HG03520 (cell line): ENCODE data around the gene KMT2A.
"Not testable (repeated sequence)": the region's sequence is repeated elsewhere in the genome, so short reads cannot be mapped to it uniquely, and the experiment has no call there.

Source experiments
- ATAC-seq: cut with Tn5 transposase; IDR thresholded peaks from one replicate; pipeline ENCODE4 v1.9.1; 2021; ENCODE audit warnings: mild to moderate bottlenecking, moderate library complexity; ENCODE audit not compliant: unreplicated experiment

KMT2A gene

DNA sequence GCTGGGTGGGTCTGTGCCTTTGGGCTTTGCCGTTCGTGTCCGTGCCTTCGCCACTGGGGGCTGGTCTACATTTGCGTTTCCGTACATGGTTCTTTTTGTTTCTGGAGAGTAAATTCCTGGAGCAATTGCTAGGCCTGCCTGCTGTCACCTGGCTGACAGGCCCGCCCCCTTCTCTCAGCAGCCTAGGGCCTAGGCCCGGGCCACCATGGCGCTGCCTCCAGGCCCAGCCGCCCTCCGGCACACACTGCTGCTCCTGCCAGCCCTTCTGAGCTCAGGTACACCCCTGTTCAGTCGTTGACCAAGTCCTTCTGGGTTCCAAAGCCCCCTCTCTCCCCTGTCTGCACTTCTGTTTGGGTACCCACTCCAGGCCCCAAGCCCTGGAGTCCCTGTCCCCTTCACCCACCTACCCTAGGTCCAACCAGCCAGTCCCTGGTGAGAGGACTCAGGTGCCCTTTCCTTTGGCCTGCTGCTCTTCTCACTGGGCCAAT is 95.3 kb downstream of the KMT2A start:
- ATAC-seq: no peak

DNA sequence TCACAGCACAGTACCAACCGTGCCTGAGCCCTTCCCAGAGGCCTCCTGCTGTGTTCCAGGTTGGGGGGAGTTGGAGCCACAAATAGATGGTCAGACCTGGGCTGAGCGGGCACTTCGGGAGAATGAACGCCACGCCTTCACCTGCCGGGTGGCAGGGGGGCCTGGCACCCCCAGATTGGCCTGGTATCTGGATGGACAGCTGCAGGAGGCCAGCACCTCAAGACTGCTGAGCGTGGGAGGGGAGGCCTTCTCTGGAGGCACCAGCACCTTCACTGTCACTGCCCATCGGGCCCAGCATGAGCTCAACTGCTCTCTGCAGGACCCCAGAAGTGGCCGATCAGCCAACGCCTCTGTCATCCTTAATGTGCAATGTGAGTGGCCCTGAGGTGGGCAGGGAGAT is 95.8 kb downstream of the KMT2A start:
- no peak for ATAC-seq

DNA sequence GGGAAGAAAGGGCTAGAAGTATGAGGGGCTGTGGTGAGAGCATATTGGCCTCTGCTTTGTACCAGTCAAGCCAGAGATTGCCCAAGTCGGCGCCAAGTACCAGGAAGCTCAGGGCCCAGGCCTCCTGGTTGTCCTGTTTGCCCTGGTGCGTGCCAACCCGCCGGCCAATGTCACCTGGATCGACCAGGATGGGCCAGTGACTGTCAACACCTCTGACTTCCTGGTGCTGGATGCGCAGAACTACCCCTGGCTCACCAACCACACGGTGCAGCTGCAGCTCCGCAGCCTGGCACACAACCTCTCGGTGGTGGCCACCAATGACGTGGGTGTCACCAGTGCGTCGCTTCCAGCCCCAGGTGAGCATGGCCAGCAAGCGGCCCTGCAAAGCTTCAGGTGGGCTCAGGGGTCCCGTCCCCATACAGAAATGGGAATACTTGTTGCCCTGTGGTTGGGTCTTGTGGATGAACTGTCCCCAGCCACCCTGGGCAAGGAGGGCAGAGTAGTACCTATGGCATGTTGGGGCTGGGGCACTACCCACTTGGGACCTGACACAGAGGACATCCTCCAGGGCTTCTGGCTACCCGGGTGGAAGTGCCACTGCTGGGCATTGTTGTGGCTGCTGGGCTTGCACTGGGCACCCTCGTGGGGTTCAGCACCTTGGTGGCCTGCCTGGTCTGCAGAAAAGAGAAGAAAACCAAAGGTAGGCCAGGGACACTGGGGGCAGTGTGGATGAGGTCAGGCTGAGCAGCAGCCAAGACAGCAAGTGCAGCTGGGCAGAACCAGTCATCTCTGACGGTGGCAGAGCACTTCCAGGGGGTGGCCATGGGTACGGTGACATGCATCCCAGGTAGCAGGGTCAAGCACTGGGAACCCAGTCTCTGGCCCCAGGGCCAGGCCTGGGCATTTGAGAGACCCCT is 96.8 kb downstream of the KMT2A start:
- no peak for ATAC-seq

DNA sequence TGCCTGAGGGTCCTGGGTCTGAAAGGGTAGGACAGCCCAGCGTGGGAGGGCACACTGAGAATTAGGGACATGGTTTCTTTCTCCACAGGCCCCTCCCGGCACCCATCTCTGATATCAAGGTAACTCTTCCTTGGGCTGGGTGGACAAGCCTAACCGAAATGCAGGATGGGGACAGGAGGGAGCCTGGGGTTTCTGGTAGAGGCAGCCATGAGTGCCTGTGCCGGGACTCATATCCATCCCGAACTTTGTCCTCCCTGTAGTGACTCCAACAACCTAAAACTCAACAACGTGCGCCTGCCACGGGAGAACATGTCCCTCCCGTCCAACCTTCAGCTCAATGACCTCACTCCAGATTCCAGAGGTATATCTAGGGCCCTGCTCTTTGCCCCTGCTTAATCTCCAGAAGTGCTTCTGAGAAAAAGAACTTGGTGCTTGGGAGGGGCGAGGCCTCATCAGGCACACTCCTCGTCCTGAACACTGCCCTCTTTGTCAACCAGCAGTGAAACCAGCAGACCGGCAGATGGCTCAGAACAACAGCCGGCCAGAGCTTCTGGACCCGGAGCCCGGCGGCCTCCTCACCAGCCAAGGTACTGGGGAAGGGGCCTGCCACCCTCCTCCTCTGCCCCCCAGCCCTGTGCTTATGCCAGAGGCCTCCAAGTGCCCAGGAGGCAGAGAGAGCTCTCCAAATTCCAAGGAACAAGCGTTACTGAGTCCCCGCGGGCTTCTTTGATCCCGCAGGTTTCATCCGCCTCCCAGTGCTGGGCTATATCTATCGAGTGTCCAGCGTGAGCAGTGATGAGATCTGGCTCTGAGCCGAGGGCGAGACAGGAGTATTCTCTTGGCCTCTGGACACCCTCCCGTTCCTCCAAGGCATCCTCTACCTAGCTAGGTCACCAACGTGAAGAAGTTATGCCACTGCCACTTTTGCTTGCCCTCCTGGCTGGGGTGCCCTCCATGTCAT is 97.8 kb downstream of the KMT2A start:
- ATAC-seq: no peak

DNA sequence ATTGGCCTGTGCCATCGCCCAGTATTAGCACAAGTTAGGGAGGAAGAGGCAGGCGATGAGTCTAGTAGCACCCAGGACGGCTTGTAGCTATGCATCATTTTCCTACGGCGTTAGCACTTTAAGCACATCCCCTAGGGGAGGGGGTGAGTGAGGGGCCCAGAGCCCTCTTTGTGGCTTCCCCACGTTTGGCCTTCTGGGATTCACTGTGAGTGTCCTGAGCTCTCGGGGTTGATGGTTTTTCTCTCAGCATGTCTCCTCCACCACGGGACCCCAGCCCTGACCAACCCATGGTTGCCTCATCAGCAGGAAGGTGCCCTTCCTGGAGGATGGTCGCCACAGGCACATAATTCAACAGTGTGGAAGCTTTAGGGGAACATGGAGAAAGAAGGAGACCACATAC is 99.0 kb downstream of the KMT2A start:
- no peak for ATAC-seq

DNA sequence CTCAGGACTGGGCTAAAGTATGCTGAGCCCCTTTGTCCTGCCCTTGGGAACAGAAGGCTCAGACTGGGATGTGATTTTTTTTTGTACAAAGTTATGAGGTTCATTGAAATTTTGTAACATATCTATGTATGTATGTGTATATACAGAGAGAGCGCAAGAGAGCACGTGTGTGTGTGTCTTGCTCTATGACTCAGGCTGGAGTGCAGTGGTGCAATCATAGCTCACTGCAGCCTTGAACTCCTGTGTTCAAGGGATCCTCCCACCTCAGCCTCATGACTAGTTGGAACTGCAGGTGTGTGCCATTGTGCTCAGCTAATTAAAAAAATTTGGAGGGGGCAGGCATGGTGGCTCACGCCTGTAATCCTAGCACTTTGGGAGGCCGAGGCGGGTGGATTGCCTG is 100.4 kb downstream of the KMT2A start:
- no peak for ATAC-seq

DNA sequence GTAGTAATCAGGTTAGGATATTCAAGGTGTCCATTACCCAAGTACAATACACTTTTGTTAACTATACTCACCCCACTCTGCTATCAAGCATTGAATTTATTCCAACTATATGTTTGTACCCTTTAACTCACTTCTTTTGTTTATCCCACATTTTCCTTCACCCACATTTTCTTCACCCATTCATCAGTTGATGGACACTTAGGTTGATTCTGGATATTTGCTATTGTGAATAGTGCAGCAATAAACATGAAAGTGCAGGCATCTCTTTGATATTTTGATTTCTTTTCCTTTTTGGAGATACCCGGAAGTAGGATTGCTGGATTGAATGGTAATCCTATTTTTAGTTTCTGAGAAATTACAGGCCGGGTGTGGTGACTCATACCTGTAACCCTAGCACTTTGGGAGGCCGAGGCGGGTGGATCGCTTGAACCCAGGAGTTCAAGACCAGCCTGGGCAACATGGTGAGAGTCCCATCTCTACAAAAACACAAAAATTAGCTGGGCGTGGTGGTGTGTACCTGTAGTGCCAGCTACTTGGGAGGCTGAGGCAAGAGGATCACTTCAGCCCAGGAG is 101.2 kb downstream of the KMT2A start:
- ATAC-seq: no peak

DNA sequence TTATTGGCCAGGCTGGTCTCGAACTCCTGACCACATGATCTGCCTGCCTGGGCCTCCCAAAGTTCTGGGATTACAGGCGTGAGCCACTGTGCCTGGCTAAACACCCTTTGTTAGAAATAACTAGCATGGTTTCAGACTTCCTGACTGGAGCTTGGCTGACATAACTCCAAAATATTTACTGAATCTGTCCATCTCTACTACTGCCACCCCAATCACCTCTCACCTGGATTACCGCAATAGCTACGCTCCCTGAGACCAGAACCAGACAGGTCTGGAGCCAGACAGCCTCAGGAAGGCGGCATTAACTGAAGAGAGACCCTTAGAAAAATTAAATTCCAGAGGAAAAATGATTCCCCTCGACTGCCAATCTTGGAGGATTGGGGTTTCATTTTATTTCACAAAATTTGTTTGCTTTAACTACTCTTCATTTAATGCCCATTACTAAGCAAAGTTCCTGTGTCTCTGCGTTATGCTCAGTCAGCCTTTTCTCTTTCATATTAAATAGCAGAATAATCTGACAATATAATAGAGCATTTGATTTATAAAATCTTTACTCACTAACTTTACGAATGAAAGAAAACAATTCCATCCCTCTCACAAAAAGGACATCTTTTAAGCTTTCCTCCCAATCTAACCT is 107.8 kb downstream of the KMT2A start:
- ATAC-seq: no peak

DNA sequence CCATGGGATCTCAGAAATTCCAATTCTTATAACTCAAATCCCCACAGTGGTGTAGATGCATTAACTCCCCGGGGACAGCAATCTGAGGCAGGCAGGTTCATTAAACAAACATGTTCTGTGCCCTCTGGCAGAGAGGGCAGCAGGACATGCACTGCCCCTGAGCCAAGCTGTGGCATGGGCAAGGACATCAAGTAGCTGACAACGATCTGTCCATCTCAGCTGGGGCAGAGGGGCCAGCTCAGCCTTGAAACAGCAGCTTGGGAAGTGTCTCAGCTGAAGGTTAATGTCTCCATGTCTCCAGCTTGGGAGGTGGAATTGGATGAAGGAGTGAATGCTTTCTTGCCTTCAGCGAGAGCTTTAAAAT is 108.3 kb downstream of the KMT2A start:
- no peak for ATAC-seq

DNA sequence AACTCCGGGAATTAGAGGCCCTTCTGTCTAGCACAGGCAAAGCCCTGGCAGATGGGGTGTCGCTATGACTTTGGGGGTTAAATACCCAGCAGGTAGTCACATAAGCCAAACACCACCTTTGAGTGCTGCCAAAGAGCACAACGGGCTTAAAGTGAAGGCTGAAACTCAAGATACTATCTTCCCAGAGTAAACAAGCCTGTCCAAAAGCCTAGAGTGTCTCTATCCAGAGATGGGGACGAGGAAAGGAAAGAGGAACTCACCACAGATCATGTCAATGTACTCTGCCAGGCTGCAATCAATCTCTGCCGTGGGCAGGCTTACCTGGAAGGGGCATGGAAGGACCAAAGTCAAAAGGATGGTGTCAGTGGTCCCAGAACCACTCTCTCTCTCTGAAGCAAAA is 109.2 kb downstream of the KMT2A start:
- no peak for ATAC-seq

DNA sequence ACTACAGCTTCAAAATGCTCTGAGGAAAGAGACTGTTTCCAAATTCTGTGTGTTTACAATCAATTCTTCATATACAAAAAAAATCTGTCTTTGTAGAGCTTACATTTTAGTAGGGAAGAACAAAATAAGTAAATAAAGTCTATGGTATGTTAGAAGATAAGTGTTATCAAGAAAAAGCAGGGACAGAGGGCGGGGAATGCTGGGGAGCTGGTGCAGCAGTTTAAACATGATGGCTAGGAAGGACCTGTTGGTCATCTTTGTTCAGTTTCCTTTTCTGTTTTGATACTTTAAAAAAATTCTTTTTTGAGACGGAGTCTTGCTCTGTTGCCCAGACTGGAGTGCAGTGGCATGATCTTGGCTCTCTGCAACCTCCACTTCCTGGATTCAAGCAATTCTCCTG is 110.8 kb downstream of the KMT2A start:
- no peak for ATAC-seq

DNA sequence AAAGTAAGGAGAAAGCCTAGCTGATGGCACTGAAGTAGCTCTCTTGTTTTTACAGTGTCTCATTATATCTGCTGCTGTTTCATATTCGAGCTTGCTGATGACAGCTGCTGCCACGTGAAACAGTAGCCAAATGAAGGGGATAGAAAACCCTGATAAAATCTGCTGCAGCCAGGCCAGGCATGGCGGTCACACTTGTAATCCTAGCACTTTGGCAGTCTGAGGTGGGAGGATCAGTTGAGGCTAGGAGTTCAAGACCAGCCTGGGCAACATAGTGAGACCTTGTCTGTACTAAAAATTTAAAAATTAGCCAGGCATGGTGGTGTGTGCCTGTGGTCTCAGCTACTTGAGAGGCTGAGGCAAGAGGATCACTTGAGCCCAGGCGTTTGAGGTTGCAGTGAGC is 116.0 kb downstream of the KMT2A start:
- ATAC-seq: no peak

DNA sequence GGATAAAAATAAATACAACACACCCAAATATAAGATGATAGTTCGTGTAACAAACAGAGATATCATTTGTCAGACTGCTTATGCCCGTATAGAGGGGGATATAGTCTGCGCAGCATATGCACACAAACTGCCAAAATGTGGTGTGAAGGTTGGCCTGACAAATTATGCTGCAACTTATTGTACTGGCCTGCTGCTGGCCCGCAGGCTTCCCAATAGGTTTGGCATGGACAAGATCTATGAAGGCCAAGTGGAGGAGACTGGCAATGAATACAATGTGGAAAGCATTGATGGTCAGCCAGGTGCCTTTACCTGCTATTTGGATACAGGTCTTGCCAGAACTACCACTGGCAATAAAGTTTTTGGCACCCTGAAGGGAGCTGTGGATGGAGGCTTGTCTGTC is 124.5 kb downstream of the KMT2A start:
- no peak for ATAC-seq

DNA sequence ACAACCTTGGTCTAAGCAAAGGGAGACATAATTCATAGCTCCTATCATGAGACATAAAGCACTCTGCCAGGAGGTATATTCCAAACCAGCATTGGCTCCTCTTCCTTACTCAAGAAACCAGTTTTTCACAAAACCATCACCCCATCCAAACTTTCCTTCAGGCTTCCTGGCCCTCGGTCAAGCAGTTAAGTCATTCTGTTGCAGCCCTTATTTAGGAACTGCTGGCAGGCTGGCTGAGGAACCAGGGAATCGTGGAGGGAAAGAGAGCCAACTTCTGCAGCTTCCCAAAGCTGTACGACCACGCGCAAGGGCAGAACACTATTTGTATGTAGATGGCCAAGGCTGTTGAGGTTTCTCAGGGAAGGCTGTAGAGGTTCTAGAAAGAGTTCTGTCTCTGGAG is 128.8 kb downstream of the KMT2A start:
- ATAC-seq: no peak

DNA sequence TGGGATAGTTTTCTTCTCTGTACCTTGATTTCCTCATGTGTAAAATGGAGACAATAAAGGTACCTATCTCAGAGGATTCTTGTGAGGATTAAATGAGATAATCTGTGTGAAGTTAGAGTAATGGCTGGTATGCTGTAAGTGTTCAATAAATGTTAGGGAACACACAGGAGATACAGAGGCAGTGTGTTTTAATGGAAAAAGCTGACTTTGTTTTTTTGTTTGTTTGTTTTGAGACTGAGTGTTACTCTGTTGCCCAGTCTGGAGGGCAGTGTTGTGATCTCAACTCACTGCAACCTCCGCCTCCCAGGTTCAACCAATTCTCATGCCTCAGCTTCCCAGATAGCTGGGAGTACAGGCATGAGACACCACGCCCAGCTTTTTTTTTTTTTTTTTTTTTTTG is 133.4 kb downstream of the KMT2A start:
- no peak for ATAC-seq

DNA sequence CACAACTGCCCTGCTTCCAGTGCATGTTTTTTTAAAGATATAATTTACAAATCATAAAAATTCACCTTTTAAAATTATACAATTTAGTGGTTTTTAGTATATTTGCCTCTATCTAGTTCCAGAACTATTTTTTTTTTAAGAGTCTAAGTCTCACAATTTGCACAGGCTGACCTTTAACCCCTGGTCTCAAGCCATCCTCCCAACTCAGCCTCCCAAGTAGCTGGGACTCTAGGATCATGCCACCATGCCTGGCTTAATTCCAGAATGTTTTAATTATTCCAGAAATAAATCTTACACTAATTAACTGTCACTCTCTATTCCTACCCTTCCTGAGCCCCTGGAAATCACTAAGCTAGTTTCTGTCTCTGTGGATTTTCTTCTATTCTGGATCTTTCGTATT is 134.5 kb downstream of the KMT2A start:
- no peak for ATAC-seq

DNA sequence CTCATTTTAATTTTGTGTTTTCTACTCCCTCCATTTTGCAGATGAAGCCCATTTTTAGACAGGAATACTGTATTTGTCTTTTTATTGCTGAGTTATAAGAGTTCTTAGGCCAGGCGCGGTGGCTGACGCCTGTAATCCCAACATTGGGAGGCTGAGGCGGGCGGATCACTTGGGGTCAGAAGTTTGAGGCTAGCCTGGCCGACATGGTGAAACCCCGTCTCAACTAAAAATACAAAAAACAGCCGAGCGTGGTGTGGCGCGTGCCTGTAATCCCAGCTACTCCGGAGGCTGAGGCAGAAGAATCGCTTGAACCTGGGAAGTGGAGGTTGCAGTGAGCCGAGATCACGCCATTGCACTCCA is 135.4 kb downstream of the KMT2A start:
- not testable (repeated sequence) for ATAC-seq

DNA sequence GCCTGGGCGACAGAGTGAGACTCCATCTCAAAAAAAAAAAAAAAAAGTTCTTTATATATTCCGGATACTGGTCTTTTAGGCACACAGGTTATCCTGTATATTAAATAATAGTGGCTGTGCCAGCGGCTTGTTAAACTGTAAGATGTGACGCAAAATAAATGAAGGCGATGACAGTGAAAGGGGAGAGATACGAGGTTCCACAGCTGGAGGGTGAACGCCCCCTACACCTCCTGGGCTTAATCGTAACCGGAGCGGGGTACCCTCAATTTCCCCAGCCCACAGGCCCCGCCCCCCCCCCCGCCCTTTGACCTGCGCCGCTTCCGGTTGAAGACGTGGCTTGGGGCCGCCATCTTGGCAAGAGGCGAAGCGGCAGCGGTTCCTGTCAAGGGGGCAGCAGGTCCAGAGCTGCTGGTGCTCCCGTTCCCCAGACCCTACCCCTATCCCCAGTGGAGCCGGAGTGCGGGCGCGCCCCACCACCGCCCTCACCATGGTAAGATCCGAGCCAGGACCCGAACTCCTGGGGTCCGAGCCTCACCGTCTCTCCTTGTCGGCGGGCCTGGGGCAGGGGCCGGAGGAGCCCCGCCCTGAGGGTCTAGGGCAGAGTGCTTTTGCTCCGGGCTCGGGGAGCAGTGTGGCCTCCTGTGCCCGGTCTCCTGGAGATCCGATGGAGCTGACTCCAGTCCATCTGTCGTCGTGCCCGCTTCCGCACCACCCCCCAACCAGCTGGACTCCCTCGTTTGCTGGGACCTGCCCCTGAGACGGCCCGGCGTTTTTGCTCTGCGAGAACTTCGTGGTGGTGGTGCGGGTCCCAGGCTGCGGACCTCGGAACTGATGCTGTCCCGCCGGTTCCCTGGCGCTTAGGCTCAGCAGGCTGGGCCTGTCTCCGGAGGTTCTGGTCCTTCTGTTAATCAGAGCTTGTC is 136.0 kb downstream of the KMT2A start, which contains the start of gene ARCN1:
Gene ARCN1 (plus strand): TSS at position 349 of the 920 bp plus-strand sequence. CDS start 139 bp downstream, at position 488.
- ATAC-seq: peak; percentile 52

DNA sequence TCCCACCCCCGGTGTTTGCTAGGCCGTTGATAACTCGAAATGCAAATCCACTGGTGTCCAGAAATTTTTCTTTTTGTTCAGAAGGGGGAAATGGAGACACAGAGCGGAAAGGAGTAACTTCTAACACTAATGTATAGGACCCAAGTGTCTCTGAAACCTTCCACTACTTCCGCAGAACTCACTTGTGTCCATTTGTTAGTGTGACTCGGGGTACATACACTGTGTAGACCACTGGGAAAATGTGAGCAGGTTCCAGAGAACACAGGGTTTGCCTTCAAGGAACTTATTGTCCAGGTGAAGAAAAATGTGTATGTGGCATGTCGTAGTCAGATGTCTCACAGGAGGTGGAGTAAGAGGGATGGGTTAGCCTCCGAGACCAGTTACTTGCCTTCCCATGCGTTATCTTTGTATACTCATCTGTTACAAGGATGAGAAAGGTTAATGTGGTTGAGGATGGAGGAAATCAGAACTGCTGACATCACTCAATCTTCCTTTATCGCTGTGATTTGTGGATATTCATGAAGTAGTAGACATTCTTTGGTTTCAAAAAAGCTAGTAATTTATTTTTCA is 136.8 kb downstream of the KMT2A start:
- peak; percentile 19 for ATAC-seq
